GM21737 (cell line): ENCODE measurements around the gene RGS12.

Source experiments
- ATAC-seq: cut with Tn5 transposase; IDR thresholded peaks from one replicate; pipeline ENCODE4 v1.9.1; 2021; ENCODE audit warnings: mild to moderate bottlenecking, moderate library complexity; ENCODE audit not compliant: unreplicated experiment

The RGS12 gene

GRCh38 chr4:3307486-3307885 is 14.7 kb downstream of the RGS12 start:
- ATAC-seq, result no peak

GRCh38 chr4:3307891-3308575 is 15.2 kb downstream of the RGS12 start:
- ATAC-seq, result no peak

GRCh38 chr4:3308691-3309090 is 15.9 kb downstream of the RGS12 start:
- no peak for ATAC-seq

GRCh38 chr4:3310301-3311094 is 17.7 kb downstream of the RGS12 start:
- no peak for ATAC-seq

- ATAC-seq, result no peak
Measured at GRCh38 chr4:3311095-3311372, 18.2 kb downstream of the RGS12 start.

GRCh38 chr4:3311489-3312171 is 18.8 kb downstream of the RGS12 start:
- no peak for ATAC-seq

GRCh38 chr4:3312362-3312761 is 19.5 kb downstream of the RGS12 start:
- no peak for ATAC-seq

- no peak for ATAC-seq
Measured at GRCh38 chr4:3313139-3313538, 20.3 kb downstream of the RGS12 start.

- no peak for ATAC-seq
Measured at GRCh38 chr4:3313556-3314228, 20.9 kb downstream of the RGS12 start.

- no peak for ATAC-seq
Measured at GRCh38 chr4:3314706-3315260, 22.0 kb downstream of the RGS12 start.

GRCh38 chr4:3315566-3315965 is 22.7 kb downstream of the RGS12 start:
- no peak for ATAC-seq

- ATAC-seq, result no peak
Measured at GRCh38 chr4:3316146-3316545, 23.3 kb downstream of the RGS12 start.

- ATAC-seq, result no peak
Measured at GRCh38 chr4:3317011-3317655, 24.3 kb downstream of the RGS12 start.

- no peak for ATAC-seq
Measured at GRCh38 chr4:3317656-3318211, 24.9 kb downstream of the RGS12 start.

- ATAC-seq, result no peak
Measured at GRCh38 chr4:3318561-3319021, 25.8 kb downstream of the RGS12 start.

GRCh38 chr4:3320361-3321023 is 27.7 kb downstream of the RGS12 start:
- ATAC-seq, result no peak

GRCh38 chr4:3321295-3321889 is 28.6 kb downstream of the RGS12 start:
- ATAC-seq, result no peak

GRCh38 chr4:3322059-3322550 is 29.3 kb downstream of the RGS12 start:
- no peak for ATAC-seq

- no peak for ATAC-seq
Measured at GRCh38 chr4:3323071-3323481, 30.3 kb downstream of the RGS12 start.
